MM.1S (cell line): ENCODE results near the gene PRSS16.
A peak's percentile ranks its signal among the peaks of the same experiment; 100 is the strongest.

Experiments
- DNase-seq: peaks from one replicate; pipeline ENCODE4 v3.0.0-alpha.2; 2015
- H2AFZ ChIP-seq: fragments of 300-600 bp; sonication (generic); 2 replicates; pipeline ENCODE4 v1.6.0; 2016; ENCODE audit warnings: antibody characterized with exemption, low read length
- H3F3A ChIP-seq: fragments of 300-600 bp; sonication (generic); 2 replicates; pipeline ENCODE4 v1.6.1; 2016; ENCODE audit warnings: mild to moderate bottlenecking, antibody characterized with exemption, low read length, moderate library complexity, mixed read lengths; ENCODE audit not compliant: insufficient read depth
- H3K27ac ChIP-seq: fragments of 300-600 bp; sonication (generic); 2 replicates; pipeline ENCODE4 v1.5.1; 2016; ENCODE audit warnings: mild to moderate bottlenecking, low read length
- H3K27me3 ChIP-seq: fragments of 300-600 bp; sonication (generic); replicated peaks from 2 replicates; pipeline ENCODE4 v1.6.0; 2016; ENCODE audit warnings: low read length; ENCODE audit not compliant: insufficient read depth
- H3K36me3 ChIP-seq: fragments of 300-600 bp; sonication (generic); replicated peaks from 2 replicates; pipeline ENCODE4 v1.6.1; 2016; ENCODE audit warnings: mild to moderate bottlenecking, low read length, mixed read lengths; ENCODE audit not compliant: insufficient read depth
- H3K4me1 ChIP-seq: fragments of 300-600 bp; sonication (generic); 2 replicates; pipeline ENCODE4 v1.6.1; 2016; ENCODE audit warnings: low read length, mixed read lengths
- H3K4me2 ChIP-seq: fragments of 300-600 bp; sonication (generic); 2 replicates; pipeline ENCODE4 v1.6.0; 2016; ENCODE audit warnings: low read depth, low read length
- H3K4me3 ChIP-seq: fragments of 300-600 bp; sonication (generic); 2 replicates; pipeline ENCODE4 v1.5.1; 2016; ENCODE audit warnings: low read length, mixed read lengths
- H3K79me2 ChIP-seq: fragments of 300-600 bp; sonication (generic); 2 replicates; pipeline ENCODE4 v1.6.1; 2016; ENCODE audit warnings: mixed run types, low read length, mixed read lengths
- H3K9ac ChIP-seq: fragments of 300-600 bp; sonication (generic); 2 replicates; pipeline ENCODE4 v1.6.1; 2016; ENCODE audit warnings: low read length, mixed read lengths
- H3K9me2 ChIP-seq: fragments of 300-600 bp; sonication (generic); replicated peaks from 2 replicates; pipeline ENCODE4 v1.6.1; 2016; ENCODE audit warnings: mild to moderate bottlenecking, low read length, mixed read lengths; ENCODE audit not compliant: insufficient read depth
- H3K9me3 ChIP-seq: fragments of 300-600 bp; sonication (generic); replicated peaks from 2 replicates; pipeline ENCODE4 v1.6.1; 2016; ENCODE audit warnings: mild to moderate bottlenecking, low read length, mixed read lengths; ENCODE audit not compliant: insufficient read depth
- H4K20me1 ChIP-seq: fragments of 300-600 bp; sonication (generic); 2 replicates; pipeline ENCODE4 v1.6.1; 2016; ENCODE audit warnings: mild to moderate bottlenecking, low read length, moderate library complexity, mixed read lengths; ENCODE audit not compliant: insufficient read depth
- EZH2 ChIP-seq: fragments of 300-600 bp; sonication (generic); optimal IDR thresholded peaks from 2 replicates; pipeline ENCODE3; 2017; ENCODE audit warnings: low read depth, mild to moderate bottlenecking, antibody characterized with exemption, low read length, mixed read lengths
- EZH2phosphoT487 ChIP-seq: fragments of 300-600 bp; sonication (generic); IDR thresholded peaks from 2 replicates; pipeline ENCODE4 v1.6.1; 2018; ENCODE audit warnings: antibody characterized with exemption, low read length
- TF ChIP-seq, protein P1 (sequence below): fragments of 300-600 bp; sonication (generic); IDR thresholded peaks from 2 replicates; pipeline ENCODE4 v1.5.1; 2016; ENCODE audit warnings: antibody characterized with exemption, low read length, mixed read lengths

Gene PRSS16

DNA sequence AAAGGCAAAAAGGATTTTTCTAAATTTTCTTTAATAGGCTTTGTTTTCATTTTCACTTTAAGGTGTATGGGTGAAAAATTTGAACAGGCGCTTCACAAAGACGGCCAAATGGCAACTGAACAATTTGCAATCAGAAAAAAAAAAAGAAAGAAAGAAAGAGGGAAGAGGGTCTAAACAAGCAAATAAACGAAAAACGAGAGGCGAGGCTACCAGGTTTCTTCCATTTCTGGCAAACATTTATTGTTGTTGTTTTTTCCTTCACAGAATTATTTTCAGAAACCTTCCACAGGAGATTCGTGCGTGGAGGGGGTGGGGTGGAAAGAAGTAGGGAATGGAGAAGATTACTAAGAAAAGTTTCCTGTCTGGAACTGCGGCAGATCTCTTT lies 40.2 kb downstream of the PRSS16 start:
- no peaks in the 10 kb centered on the region for H3K9me3 ChIP-seq
- TF ChIP-seq, protein P1, sequence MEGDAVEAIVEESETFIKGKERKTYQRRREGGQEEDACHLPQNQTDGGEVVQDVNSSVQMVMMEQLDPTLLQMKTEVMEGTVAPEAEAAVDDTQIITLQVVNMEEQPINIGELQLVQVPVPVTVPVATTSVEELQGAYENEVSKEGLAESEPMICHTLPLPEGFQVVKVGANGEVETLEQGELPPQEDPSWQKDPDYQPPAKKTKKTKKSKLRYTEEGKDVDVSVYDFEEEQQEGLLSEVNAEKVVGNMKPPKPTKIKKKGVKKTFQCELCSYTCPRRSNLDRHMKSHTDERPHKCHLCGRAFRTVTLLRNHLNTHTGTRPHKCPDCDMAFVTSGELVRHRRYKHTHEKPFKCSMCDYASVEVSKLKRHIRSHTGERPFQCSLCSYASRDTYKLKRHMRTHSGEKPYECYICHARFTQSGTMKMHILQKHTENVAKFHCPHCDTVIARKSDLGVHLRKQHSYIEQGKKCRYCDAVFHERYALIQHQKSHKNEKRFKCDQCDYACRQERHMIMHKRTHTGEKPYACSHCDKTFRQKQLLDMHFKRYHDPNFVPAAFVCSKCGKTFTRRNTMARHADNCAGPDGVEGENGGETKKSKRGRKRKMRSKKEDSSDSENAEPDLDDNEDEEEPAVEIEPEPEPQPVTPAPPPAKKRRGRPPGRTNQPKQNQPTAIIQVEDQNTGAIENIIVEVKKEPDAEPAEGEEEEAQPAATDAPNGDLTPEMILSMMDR = no peak
- no peak for TF ChIP-seq EZH2
- TF ChIP-seq EZH2phosphoT487 = no peak
- peak overlapping the region; percentile 52; the same call in 1 of the 2 replicates for H3K4me2 ChIP-seq
- H3K9ac ChIP-seq = no peak overlapping the region
- H3K79me2 ChIP-seq = no peaks in the 10 kb centered on the region
- no peaks in the 10 kb centered on the region for H3K36me3 ChIP-seq
- H3K27ac ChIP-seq = no peak overlapping the region
- H3K4me3 ChIP-seq = peak overlapping the region; percentile 34; the same call in 1 of the 2 replicates
- H2AFZ ChIP-seq = peak overlapping the region; percentile 40; the same call in 1 of the 2 replicates
- H3K4me1 ChIP-seq = no peaks in the 10 kb centered on the region
- DNase-seq = no peak
- no peaks in the 10 kb centered on the region for H3K27me3 ChIP-seq
- H4K20me1 ChIP-seq = no peaks in the 10 kb centered on the region
- H3F3A ChIP-seq = no peaks in the 10 kb centered on the region
- H3K9me2 ChIP-seq = no peaks in the 10 kb centered on the region

GRCh38 chr6:27288136-27289044 lies 40.9 kb downstream of the PRSS16 start:
- Histone ChIP-seq H3K4me1 (no peaks in the 10 kb centered on the region), H3K79me2 (no peaks in the 10 kb centered on the region), H2AFZ (peak overlapping the region; percentile 40; the same call in 1 of the 2 replicates), H3K9me3 (no peaks in the 10 kb centered on the region), H3F3A (no peaks in the 10 kb centered on the region), H3K4me2 (peak overlapping the region; percentile 52; the same call in 1 of the 2 replicates), H3K27ac (no peak overlapping the region), H3K9me2 (no peaks in the 10 kb centered on the region), H3K4me3 (peak overlapping the region; percentile 34; the same call in 1 of the 2 replicates), H4K20me1 (no peaks in the 10 kb centered on the region), H3K36me3 (no peaks in the 10 kb centered on the region), H3K27me3 (no peaks in the 10 kb centered on the region), H3K9ac (no peak overlapping the region)
- TF ChIP-seq, protein P1 = no peak
- TF ChIP-seq EZH2 (no peak), EZH2phosphoT487 (no peak)
- DNase-seq = no peak

GRCh38 chr6:27290065-27290849 lies 42.8 kb downstream of the PRSS16 start:
- Histone ChIP-seq H4K20me1 (no peaks in the 10 kb centered on the region), H3K4me3 (no peak overlapping the region), H3K4me1 (no peaks in the 10 kb centered on the region), H3K36me3 (no peaks in the 10 kb centered on the region), H3K27me3 (0 out of 2 replicates have a peak, but pooled peaks cover under 1% of the 10 kb centered on the region), H3F3A (no peaks in the 10 kb centered on the region), H3K9me2 (no peaks in the 10 kb centered on the region), H3K9ac (no peak overlapping the region), H2AFZ (no peak overlapping the region), H3K4me2 (no peak overlapping the region), H3K79me2 (no peaks in the 10 kb centered on the region), H3K9me3 (no peaks in the 10 kb centered on the region), H3K27ac (no peak overlapping the region)
- DNase-seq = no peak
- no peak for TF ChIP-seq EZH2
- no peak for TF ChIP-seq EZH2phosphoT487
- TF ChIP-seq, protein P1 = no peak
